DOHH2 (cell line): ENCODE results near the gene ABHD1.

Source experiments
- H3F3A ChIP-seq: fragments of 200-600 bp; sonication (generic), shearing (Covaris generic); 2 replicates; pipeline ENCODE4 v1.6.0; 2016; ENCODE audit warnings: antibody characterized with exemption, mild to moderate bottlenecking; ENCODE audit not compliant: control insufficient read depth, insufficient read depth
- H3K27ac ChIP-seq: fragments of 200-600 bp; sonication (generic); 2 replicates; pipeline ENCODE4 v1.5.1; 2014; ENCODE audit warnings: low read depth, mild to moderate bottlenecking, low read length, moderate library complexity
- H3K27me3 ChIP-seq: fragments of 200-600 bp; sonication (generic); 2 replicates; pipeline ENCODE4 v1.6.1; 2014; ENCODE audit warnings: mild to moderate bottlenecking, low read length, mixed read lengths; ENCODE audit not compliant: control insufficient read depth
- H3K36me3 ChIP-seq: fragments of 200-600 bp; sonication (generic); 2 replicates; pipeline ENCODE4 v1.6.1; 2014; ENCODE audit warnings: mild to moderate bottlenecking, low read length, moderate library complexity, mixed read lengths; ENCODE audit not compliant: control insufficient read depth
- H3K4me1 ChIP-seq: fragments of 200-600 bp; sonication (generic); 2 replicates; pipeline ENCODE4 v1.6.1; 2014; ENCODE audit warnings: mild to moderate bottlenecking, low read length, mixed read lengths; ENCODE audit not compliant: control insufficient read depth
- H3K4me2 ChIP-seq: fragments of 200-600 bp; sonication (generic); 2 replicates; pipeline ENCODE4 v1.6.0; 2014; ENCODE audit warnings: mild to moderate bottlenecking, low read length, moderate library complexity
- H3K4me3 ChIP-seq: fragments of 200-600 bp; sonication (generic); 2 replicates; pipeline ENCODE4 v1.5.1; 2014; ENCODE audit warnings: mild to moderate bottlenecking, low read length, mixed read lengths
- H3K79me2 ChIP-seq: fragments of 200-600 bp; sonication (generic); 2 replicates; pipeline ENCODE4 v1.6.1; 2014; ENCODE audit warnings: mild to moderate bottlenecking, low read length, mixed read lengths; ENCODE audit not compliant: control insufficient read depth
- H3K9me2 ChIP-seq: fragments of 200-600 bp; sonication (generic); replicated peaks from 2 replicates; pipeline ENCODE4 v1.6.1; 2014; ENCODE audit warnings: mild to moderate bottlenecking, low read length, mixed read lengths; ENCODE audit not compliant: control insufficient read depth
- H3K9me3 ChIP-seq: fragments of 200-600 bp; sonication (generic); 2 replicates; pipeline ENCODE4 v1.6.1; 2014; ENCODE audit warnings: antibody characterized with exemption, low read length, mixed read lengths; ENCODE audit not compliant: control insufficient read depth, insufficient read depth
- H4K20me1 ChIP-seq: fragments of 200-600 bp; sonication (generic); 2 replicates; pipeline ENCODE4 v1.6.0; 2014; ENCODE audit warnings: low read depth, mild to moderate bottlenecking, antibody characterized with exemption, low read length, moderate library complexity; ENCODE audit not compliant: control insufficient read depth, insufficient read depth
- CTCF ChIP-seq: fragments of 200-600 bp; sonication (generic); IDR thresholded peaks from one replicate; pipeline ENCODE4 v1.5.1; 2014; ENCODE audit warnings: antibody characterized with exemption, mild to moderate bottlenecking, low read depth, low read length; ENCODE audit not compliant: poor library complexity, severe bottlenecking
- EZH2phosphoT487 ChIP-seq: fragments of 200-600 bp; sonication (generic); IDR thresholded peaks from 2 replicates; pipeline ENCODE4 v1.6.1; 2017; ENCODE audit warnings: borderline replicate concordance, mild to moderate bottlenecking, antibody characterized with exemption, low read length, moderate library complexity, mixed read lengths

ABHD1 gene

DNA sequence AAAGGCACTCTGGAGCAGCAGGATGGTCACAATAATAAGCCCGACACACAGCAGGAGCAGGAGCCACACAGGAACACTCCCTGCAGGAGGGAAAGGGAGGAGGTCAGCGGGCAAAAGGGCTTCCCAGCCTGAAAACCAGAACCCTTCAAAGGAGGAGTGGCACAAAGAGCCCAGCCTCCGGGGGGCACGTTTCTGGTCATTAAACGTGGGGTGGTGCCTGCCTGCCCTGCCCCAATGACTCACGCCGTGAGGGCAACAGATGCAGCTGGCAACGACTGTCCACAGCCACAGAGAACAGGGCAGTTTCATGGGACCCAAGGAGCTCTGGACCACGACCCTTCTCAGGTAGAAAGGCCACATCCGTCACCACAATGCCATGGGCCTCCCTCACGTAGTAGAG lies 7.8 kb downstream of the ABHD1 start:
- Histone ChIP-seq H3K27ac (no peak overlapping the region), H3K9me3 (no peaks in the 10 kb centered on the region), H3K9me2 (no peaks in the 10 kb centered on the region), H3K79me2 (peaks cover 22% of the 10 kb centered on the region), H4K20me1 (no peaks in the 10 kb centered on the region; the same call in 1 of the 2 replicates), H3K27me3 (no peaks in the 10 kb centered on the region), H3K4me1 (peaks cover 17% of the 10 kb centered on the region), H3F3A (no peaks in the 10 kb centered on the region), H3K4me3 (no peak overlapping the region), H3K4me2 (no peak overlapping the region), H3K36me3 (peaks cover 48% of the 10 kb centered on the region)
- TF ChIP-seq EZH2phosphoT487 (no peak), CTCF (no peak)

DNA sequence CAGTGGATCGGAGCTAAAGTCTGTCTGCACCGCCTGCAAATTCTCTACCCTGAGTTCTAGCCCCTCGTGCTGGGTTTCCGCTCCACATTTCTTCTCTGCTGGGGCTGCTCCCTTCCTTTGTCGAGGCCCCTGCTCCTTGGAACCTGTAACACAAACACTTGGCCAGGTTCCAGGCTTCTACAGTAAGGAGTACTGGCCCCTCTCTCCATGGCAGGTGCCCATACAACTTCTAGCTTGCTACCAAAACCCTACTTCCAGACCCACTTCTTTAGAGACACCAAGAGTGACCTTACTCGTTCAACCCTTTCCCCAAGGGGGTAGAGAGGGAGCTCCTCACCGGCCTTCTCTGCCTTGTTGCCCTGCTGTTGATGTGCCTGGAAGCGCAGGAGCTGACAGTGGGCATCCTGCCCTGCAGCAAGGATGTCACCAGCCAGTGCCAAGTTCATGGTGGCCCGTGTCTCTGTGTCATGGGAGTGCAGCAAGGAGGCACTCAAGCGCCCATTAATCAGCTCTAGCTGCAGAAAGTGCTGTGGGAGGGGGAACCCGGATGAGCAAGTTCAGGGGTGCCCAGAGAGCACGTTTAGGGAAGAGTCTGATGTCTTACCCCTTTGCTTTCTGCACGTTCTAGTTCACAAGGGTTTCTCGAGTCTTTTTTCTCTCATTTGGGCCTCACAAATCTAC lies 9.7 kb downstream of the ABHD1 start:
- peaks cover 22% of the 10 kb centered on the region for H3K79me2 ChIP-seq
- peaks cover 48% of the 10 kb centered on the region for H3K36me3 ChIP-seq
- H3K4me2 ChIP-seq, result peak overlapping the region; percentile 75
- no peaks in the 10 kb centered on the region for H3K9me2 ChIP-seq
- H3K4me3 ChIP-seq, result peak overlapping the region; percentile 97
- H3K27me3 ChIP-seq, result no peaks in the 10 kb centered on the region
- H3K9me3 ChIP-seq, result no peaks in the 10 kb centered on the region
- H3F3A ChIP-seq, result no peaks in the 10 kb centered on the region
- H3K4me1 ChIP-seq, result peaks cover 17% of the 10 kb centered on the region
- no peak overlapping the region for H3K27ac ChIP-seq
- H4K20me1 ChIP-seq, result no peaks in the 10 kb centered on the region; the same call in 1 of the 2 replicates
- TF ChIP-seq EZH2phosphoT487 (no peak), CTCF (no peak)

DNA sequence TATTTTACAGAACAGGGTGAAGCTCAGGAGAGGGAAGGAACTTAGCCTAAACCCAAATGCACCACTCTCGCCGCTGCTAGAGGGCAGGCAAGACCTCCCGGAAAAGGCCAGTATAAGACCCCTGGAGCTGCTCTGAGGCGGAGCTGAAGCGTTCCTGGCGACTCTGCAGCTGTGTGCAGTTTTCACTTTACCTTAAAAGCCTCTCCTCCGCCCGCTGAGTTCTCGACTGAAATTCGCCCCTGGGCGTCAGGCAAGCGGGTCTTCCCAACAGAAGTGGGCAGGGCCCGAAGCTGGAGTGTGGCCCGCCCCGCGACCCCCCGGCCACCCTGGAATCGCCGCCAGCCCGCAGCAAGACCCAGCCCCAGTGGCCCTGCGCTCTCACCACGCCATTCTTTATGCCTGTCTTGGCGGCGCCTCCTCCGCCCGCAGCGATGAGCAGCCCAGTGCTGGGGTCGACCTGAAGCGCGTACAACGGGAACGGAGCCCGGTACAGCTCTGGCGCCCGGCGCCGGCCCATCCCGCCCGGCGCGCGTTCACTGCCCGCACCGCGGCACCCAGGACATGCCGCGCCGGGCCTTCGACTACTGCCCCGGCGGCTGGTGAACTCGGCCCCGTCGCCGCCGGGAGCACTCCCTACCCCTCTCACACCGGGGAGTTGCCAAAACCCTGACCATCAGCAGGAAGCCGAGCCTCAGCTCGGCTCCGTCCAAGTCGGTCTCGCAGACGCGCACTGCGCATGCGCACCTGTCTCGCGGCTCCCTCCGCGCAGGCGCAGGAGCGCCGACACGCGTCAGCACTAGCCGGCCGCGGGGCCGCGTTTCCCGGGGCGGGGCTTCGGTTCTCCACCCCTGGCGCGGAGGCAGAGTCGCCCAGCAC lies 10.5 kb downstream of the ABHD1 start, which contains the start of gene PREB:
TSS of gene PREB (minus strand) at position 732 of the 876 bp plus-strand sequence. CDS start at position 517, 215 bp downstream.
- H3K4me1 ChIP-seq, result peaks cover 17% of the 10 kb centered on the region
- H3K27ac ChIP-seq, result peak within 1 kb of the TSS; percentile 38

More for the DNA sequence above, 10.5 kb downstream of the ABHD1 start, which contains the start of gene PREB:
- Histone ChIP-seq H3K27me3 (no peaks in the 10 kb centered on the region), H3K9me2 (no peaks in the 10 kb centered on the region), H3K4me3 (peak within 1 kb of the TSS; percentile 97), H3K4me2 (peak within 1 kb of the TSS; percentile 75), H4K20me1 (no peaks in the 10 kb centered on the region; the same call in 1 of the 2 replicates), H3F3A (no peaks in the 10 kb centered on the region), H3K36me3 (peaks cover 47% of the 10 kb centered on the region), H3K9me3 (no peaks in the 10 kb centered on the region), H3K79me2 (peaks cover 22% of the 10 kb centered on the region)
- TF ChIP-seq EZH2phosphoT487 (no peak), CTCF (peak; percentile 59)
